ENCODE measurements around the gene ZCCHC4. TPM values are rescaled to one million over a fixed set of nuclear protein-coding genes. Genes with fewer than 3 reads are reported as not detected.

The ZCCHC4 gene
- polyA plus RNA-seq, 1 of the 3 experiments (the other 2 are of a cell fraction): 4.8 TPM

DNA sequence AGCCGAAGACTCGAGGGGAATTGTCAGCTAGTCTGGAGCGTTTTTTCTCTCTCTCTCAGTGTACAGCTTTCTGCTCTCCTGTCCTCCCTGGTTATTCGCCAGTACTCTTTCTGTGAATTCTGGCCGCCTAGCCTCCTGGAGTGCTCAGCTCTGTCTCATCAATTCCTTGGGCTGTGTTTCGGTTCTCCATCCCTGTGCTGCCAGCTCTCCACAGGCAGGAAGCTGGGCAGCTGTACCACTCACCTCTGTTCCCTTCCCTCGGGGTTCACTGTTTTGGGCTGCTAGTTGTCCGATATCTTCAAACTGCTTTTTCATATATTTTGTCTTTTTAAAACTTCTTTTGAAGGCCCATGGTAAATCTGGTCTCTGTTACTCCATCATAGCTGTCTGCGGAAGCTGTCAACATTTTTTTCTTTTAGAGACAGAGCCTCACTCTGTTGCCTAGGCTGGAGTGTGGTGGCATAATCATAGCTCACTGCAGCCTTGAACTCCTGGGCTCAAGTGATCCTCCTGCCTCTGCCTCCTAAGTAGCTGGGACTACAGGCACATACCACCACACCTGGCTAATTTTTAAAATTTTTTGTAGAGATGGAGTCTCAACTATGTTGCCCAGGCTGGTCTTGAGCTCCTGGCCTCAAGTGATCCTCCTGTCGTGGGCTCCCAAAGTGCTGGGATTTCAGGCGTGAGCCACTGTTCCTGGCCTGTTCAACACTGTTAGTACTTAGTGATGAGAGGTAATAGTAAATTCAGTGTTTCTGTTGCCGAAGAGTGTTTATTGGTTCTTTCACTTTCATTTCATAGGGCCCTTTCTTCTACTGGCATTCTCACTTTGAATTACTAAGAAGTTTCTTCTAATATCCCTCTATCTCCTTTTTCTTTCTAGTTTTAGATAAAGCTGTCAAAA lies 18.6 kb downstream of the ZCCHC4 start:
- no peak overlapping the region for H3K4me3 ChIP-seq (ENCODE audit: low read depth in 2 of 2, low read length in 1 of 2)
- TF ChIP-seq, protein P1, sequence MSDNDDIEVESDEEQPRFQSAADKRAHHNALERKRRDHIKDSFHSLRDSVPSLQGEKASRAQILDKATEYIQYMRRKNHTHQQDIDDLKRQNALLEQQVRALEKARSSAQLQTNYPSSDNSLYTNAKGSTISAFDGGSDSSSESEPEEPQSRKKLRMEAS (IDR thresholded peaks at IDR 0.05; ENCODE audit: low read depth): no peak
- TF ChIP-seq POLR2AphosphoS5 (IDR thresholded peaks at IDR 0.05; ENCODE audit: low read depth, low read length) (no peak), TCF12 (IDR thresholded peaks at IDR 0.05) (no peak), TAF1 (IDR thresholded peaks at IDR 0.05; ENCODE audit: borderline replicate concordance, low read depth, low read length) (no peak), RXRA (IDR thresholded peaks at IDR 0.05; ENCODE audit: borderline replicate concordance, low read depth) (no peak), GABPA (IDR thresholded peaks at IDR 0.05; ENCODE audit: low read depth) (no peak), NRF1 (IDR thresholded peaks at IDR 0.05; ENCODE audit: low read depth, low read length) (no peak), SMC3 (IDR thresholded peaks at IDR 0.05; ENCODE audit: low read depth, low read length) (no peak), YY1 (IDR thresholded peaks at IDR 0.05; ENCODE audit: low read depth) (no peak), MEF2A (IDR thresholded peaks at IDR 0.05; ENCODE audit: borderline replicate concordance, low read depth) (no peak), ELF1 (IDR thresholded peaks at IDR 0.05) (no peak), FOSL2 (IDR thresholded peaks at IDR 0.05; ENCODE audit: borderline replicate concordance, low read depth) (no peak), RAD21 (IDR thresholded peaks at IDR 0.05; ENCODE audit: low read length) (no peak), FOXM1 (IDR thresholded peaks at IDR 0.05; ENCODE audit: low read depth) (no peak)
- TF ChIP-seq, protein P2, sequence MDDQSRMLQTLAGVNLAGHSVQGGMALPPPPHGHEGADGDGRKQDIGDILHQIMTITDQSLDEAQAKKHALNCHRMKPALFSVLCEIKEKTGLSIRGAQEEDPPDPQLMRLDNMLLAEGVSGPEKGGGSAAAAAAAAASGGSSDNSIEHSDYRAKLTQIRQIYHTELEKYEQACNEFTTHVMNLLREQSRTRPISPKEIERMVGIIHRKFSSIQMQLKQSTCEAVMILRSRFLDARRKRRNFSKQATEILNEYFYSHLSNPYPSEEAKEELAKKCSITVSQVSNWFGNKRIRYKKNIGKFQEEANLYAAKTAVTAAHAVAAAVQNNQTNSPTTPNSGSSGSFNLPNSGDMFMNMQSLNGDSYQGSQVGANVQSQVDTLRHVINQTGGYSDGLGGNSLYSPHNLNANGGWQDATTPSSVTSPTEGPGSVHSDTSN (IDR thresholded peaks at IDR 0.05): no peak
- TF ChIP-seq, protein P3, sequence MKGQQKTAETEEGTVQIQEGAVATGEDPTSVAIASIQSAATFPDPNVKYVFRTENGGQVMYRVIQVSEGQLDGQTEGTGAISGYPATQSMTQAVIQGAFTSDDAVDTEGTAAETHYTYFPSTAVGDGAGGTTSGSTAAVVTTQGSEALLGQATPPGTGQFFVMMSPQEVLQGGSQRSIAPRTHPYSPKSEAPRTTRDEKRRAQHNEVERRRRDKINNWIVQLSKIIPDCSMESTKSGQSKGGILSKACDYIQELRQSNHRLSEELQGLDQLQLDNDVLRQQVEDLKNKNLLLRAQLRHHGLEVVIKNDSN (IDR thresholded peaks at IDR 0.05; ENCODE audit: borderline replicate concordance, low read depth): no peak
- H3K9ac ChIP-seq: no peak overlapping the region
- H3K4me1 ChIP-seq (ENCODE audit: control insufficient read depth in 1 of 2, insufficient read depth in 2 of 2, low read depth in 1 of 2, low read length in 1 of 2): no peaks in the 10 kb centered on the region; a peak in 1 of 4 replicates
- no peak overlapping the region; the same call in 1 of the 2 replicates for H2AFZ ChIP-seq (ENCODE audit: low read depth)
- no peaks in the 10 kb centered on the region for H3K9me2 ChIP-seq
- ChIA-PET POLR2A (no interaction called here), CTCF (interaction anchor here (1.5 to 3.2 kb wide), 3 partner anchors 11 to 36 kb away, joined by 4 to 12 read pairs (median 10); partner anchors contain the start of gene ZCCHC4)
- H3K4me2 ChIP-seq: no peak overlapping the region
- H3K27ac ChIP-seq (ENCODE audit: low read depth in 2 of 2, low read length in 1 of 2): no peak overlapping the region
- no peaks in the 10 kb centered on the region for H3K27me3 ChIP-seq (ENCODE audit: insufficient read depth)
- no peak for DNase-seq
- peaks cover 2 to 9% of the 10 kb centered on the region in 2 experiments for H3K36me3 ChIP-seq (replicated peaks in 1 of 2; ENCODE audit: control insufficient read depth in 1 of 2, insufficient read depth in 2 of 2, low read length in 1 of 2)
- 85% methylated on average over 12 of the region's 12 CpGs for WGBS (ENCODE audit: low lambda C conversion rate)
- no peaks in the 10 kb centered on the region for H3F3A ChIP-seq (replicated peaks; ENCODE audit: insufficient read depth)
- H3K9me3 ChIP-seq: no peaks in the 10 kb centered on the region
- no peaks in the 10 kb centered on the region for H3K79me2 ChIP-seq (ENCODE audit: insufficient read depth)
- H4K20me1 ChIP-seq (ENCODE audit: insufficient read depth): no peaks in the 10 kb centered on the region

DNA sequence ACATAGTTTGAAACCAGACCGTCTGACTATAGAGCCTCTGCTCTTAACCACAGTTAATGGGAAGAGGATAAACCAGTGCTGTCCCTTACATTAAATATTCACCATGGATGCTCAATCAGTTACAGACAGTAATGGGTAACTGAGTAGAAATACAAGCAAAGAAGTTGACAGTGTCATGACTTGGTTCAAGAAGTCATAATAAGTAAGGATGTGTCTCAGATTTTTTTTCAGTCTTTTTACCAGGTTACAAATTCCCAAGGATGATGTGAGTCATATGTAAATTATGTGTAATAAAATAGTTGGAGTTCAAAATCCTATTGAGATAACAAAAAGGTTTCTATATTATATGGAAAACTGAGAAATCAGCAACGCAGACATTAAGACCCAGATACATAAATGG lies 31.1 kb downstream of the ZCCHC4 start:
- H3K9ac ChIP-seq: no peak overlapping the region
- H3F3A ChIP-seq (replicated peaks; ENCODE audit: insufficient read depth): no peaks in the 10 kb centered on the region
- ChIA-PET POLR2A (no interaction called here), CTCF (no interaction called here)
- H3K4me1 ChIP-seq (ENCODE audit: control insufficient read depth in 1 of 2, insufficient read depth in 2 of 2, low read depth in 1 of 2, low read length in 1 of 2): no peaks in the 10 kb centered on the region
- H3K36me3 ChIP-seq (replicated peaks in 1 of 2; ENCODE audit: control insufficient read depth in 1 of 2, insufficient read depth in 2 of 2, low read length in 1 of 2): peaks cover 0 to 9% of the 10 kb centered on the region in 2 experiments
- no peaks in the 10 kb centered on the region for H4K20me1 ChIP-seq (ENCODE audit: insufficient read depth)
- no peaks in the 10 kb centered on the region for H3K9me3 ChIP-seq
- no peak overlapping the region for H2AFZ ChIP-seq (ENCODE audit: low read depth)
- H3K27me3 ChIP-seq (ENCODE audit: insufficient read depth): no peaks in the 10 kb centered on the region
- no peaks in the 10 kb centered on the region for H3K79me2 ChIP-seq (ENCODE audit: insufficient read depth)
- H3K4me3 ChIP-seq (ENCODE audit: low read depth in 2 of 2, low read length in 1 of 2): no peak overlapping the region
- no peak for DNase-seq
- WGBS (ENCODE audit: low lambda C conversion rate): 92% methylated on average over 2 of the region's 2 CpGs
- no peaks in the 10 kb centered on the region for H3K9me2 ChIP-seq
- no peak overlapping the region for H3K4me2 ChIP-seq
- no peak overlapping the region for H3K27ac ChIP-seq (ENCODE audit: low read depth in 2 of 2, low read length in 1 of 2)
- TF ChIP-seq TEAD4 (IDR thresholded peaks at IDR 0.05; ENCODE audit: borderline replicate concordance, insufficient read depth) (no peak), GATA2 (CRISPR knock-in tag; IDR thresholded peaks at IDR 0.05) (no peak), FOSL2 (IDR thresholded peaks at IDR 0.05; ENCODE audit: borderline replicate concordance, low read depth) (no peak), GABPA (IDR thresholded peaks at IDR 0.05; ENCODE audit: low read depth) (no peak), EP300 (IDR thresholded peaks at IDR 0.05; ENCODE audit: borderline replicate concordance in 1 of 2, low read depth in 1 of 2, low read length in 1 of 2) (no peak), YY1 (IDR thresholded peaks at IDR 0.05; ENCODE audit: low read depth) (no peak), EZH2phosphoT487 (IDR thresholded peaks at IDR 0.05; ENCODE audit: borderline replicate concordance, low read depth) (no peak), SMC3 (IDR thresholded peaks at IDR 0.05; ENCODE audit: low read depth, low read length) (no peak), TAF1 (IDR thresholded peaks at IDR 0.05; ENCODE audit: borderline replicate concordance, low read depth, low read length) (no peak), RCOR1 (IDR thresholded peaks at IDR 0.05; ENCODE audit: low read length) (no peak)
- TF ChIP-seq, protein P4, sequence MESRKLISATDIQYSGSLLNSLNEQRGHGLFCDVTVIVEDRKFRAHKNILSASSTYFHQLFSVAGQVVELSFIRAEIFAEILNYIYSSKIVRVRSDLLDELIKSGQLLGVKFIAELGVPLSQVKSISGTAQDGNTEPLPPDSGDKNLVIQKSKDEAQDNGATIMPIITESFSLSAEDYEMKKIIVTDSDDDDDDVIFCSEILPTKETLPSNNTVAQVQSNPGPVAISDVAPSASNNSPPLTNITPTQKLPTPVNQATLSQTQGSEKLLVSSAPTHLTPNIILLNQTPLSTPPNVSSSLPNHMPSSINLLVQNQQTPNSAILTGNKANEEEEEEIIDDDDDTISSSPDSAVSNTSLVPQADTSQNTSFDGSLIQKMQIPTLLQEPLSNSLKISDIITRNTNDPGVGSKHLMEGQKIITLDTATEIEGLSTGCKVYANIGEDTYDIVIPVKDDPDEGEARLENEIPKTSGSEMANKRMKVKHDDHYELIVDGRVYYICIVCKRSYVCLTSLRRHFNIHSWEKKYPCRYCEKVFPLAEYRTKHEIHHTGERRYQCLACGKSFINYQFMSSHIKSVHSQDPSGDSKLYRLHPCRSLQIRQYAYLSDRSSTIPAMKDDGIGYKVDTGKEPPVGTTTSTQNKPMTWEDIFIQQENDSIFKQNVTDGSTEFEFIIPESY (IDR thresholded peaks at IDR 0.05; ENCODE audit: borderline replicate concordance, low read depth): no peak
- TF ChIP-seq, protein P5, sequence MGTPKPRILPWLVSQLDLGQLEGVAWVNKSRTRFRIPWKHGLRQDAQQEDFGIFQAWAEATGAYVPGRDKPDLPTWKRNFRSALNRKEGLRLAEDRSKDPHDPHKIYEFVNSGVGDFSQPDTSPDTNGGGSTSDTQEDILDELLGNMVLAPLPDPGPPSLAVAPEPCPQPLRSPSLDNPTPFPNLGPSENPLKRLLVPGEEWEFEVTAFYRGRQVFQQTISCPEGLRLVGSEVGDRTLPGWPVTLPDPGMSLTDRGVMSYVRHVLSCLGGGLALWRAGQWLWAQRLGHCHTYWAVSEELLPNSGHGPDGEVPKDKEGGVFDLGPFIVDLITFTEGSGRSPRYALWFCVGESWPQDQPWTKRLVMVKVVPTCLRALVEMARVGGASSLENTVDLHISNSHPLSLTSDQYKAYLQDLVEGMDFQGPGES (IDR thresholded peaks at IDR 0.05; ENCODE audit: low read depth, low read length): no peak
